Nephron progenitor cell (in vitro differentiated cells): Measurements from ENCODE around the gene KDM4B.
A peak's percentile ranks its signal among the peaks of the same experiment; 100 is the strongest.

Experiments used
- DNase-seq: peaks from one replicate; pipeline ENCODE4 v3.0.0; 2021
- H3K27ac Mint-ChIP-seq: 2 replicates; pipeline ENCODE4 v1.8.0; 2021; ENCODE audit warnings: mild to moderate bottlenecking, moderate library complexity, mixed read lengths
- H3K27me3 Mint-ChIP-seq: 2 replicates; pipeline ENCODE4 v1.8.0; 2021; ENCODE audit warnings: mild to moderate bottlenecking, low read depth, mixed read lengths; ENCODE audit not compliant: poor library complexity
- H3K36me3 Mint-ChIP-seq: 2 replicates; pipeline ENCODE4 v1.8.0; 2021; ENCODE audit warnings: low read depth, mixed read lengths
- H3K4me1 Mint-ChIP-seq: 2 replicates; pipeline ENCODE4 v1.8.0; 2021; ENCODE audit warnings: mixed read lengths
- H3K4me3 Mint-ChIP-seq: 2 replicates; pipeline ENCODE4 v1.8.0; 2021; ENCODE audit warnings: mild to moderate bottlenecking, moderate library complexity, mixed read lengths
- H3K9me3 Mint-ChIP-seq: 2 replicates; pipeline ENCODE4 v1.8.0; 2021; ENCODE audit warnings: mild to moderate bottlenecking, moderate library complexity, mixed read lengths
- TF ChIP-seq, protein P1 (sequence below): fragments of 200-600 bp; sonication (generic); IDR thresholded peaks from 2 replicates; pipeline ENCODE4 v1.5.0; 2021; ENCODE audit warnings: antibody characterized with exemption

KDM4B gene

DNA sequence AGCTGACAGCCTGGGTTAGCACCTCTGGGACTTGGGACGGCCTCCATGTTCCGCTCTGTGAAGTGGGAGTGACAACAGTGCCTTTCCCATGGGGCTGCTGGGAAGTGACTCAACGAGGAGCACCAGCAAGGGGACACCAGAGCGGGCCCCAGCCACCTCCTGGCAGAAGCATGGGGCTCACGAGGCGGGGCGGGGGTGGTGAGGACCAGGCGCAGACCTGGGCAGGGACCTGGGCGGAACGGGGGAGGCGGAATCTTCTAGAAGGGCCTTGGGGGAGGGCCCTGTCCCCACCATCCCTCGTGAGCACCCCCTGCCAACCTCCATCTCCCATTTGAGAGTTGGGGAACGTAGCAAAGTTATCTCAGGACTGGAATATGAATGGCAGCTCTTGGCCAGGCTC, 37.9 kb downstream of the KDM4B start:
- Mint-ChIP-seq H3K4me1 (peaks cover 25% of the 10 kb centered on the region), H3K27ac (no peak overlapping the region), H3K36me3 (peaks cover 56% of the 10 kb centered on the region)

DNA sequence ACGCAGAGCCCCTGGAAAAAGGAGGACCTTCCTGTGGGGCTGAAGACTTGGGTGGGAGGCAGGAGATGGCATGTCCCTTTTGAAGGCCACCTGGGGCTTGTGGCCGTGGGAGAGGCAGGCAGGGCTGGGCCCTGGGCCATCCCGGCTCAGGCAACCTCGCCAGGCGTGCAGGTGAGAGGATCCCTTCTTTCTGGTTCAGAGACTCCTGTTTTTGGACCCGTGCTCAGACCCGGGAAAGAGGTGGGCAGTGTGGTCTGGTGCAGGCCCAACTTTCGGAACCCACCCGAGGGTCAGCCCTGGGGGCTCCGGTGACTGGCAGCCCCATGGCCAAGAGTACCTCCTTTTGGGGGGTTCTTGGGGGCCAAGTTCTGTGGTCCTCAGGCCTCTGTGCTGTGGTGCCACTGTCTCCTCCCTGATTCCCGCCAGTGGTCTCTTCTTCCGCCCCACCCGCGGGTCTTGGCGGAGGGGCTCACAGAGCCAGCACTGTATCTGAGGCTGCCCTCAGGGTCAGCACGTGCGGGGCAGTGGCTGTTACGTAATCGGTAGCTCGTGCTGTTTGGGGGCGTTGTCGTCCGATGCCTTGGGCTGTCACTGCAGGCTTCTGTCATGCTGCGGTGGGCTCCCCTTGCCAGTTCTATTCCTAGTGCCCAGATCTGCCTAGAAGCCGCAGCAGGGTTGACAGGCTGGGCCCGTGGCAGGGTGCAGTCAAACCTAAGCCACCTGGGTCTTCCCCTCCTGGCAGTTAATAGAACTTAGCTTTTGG, 42.7 kb downstream of the KDM4B start:
- peaks cover 3% of the 10 kb centered on the region for H3K27me3 Mint-ChIP-seq
- H3K4me1 Mint-ChIP-seq, result peaks cover 31% of the 10 kb centered on the region
- no peak for DNase-seq
- TF ChIP-seq, protein P1, sequence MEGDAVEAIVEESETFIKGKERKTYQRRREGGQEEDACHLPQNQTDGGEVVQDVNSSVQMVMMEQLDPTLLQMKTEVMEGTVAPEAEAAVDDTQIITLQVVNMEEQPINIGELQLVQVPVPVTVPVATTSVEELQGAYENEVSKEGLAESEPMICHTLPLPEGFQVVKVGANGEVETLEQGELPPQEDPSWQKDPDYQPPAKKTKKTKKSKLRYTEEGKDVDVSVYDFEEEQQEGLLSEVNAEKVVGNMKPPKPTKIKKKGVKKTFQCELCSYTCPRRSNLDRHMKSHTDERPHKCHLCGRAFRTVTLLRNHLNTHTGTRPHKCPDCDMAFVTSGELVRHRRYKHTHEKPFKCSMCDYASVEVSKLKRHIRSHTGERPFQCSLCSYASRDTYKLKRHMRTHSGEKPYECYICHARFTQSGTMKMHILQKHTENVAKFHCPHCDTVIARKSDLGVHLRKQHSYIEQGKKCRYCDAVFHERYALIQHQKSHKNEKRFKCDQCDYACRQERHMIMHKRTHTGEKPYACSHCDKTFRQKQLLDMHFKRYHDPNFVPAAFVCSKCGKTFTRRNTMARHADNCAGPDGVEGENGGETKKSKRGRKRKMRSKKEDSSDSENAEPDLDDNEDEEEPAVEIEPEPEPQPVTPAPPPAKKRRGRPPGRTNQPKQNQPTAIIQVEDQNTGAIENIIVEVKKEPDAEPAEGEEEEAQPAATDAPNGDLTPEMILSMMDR, result no peak
- peaks cover 15% of the 10 kb centered on the region for H3K9me3 Mint-ChIP-seq
- H3K4me3 Mint-ChIP-seq, result no peak overlapping the region
- H3K27ac Mint-ChIP-seq, result peak overlapping the region; percentile 74
- peaks cover 44% of the 10 kb centered on the region for H3K36me3 Mint-ChIP-seq

More for the DNA sequence above, 37.9 kb downstream of the KDM4B start:
- H3K9me3 Mint-ChIP-seq, result peaks cover 19% of the 10 kb centered on the region
- H3K4me3 Mint-ChIP-seq, result no peak overlapping the region
- H3K27me3 Mint-ChIP-seq, result no peaks in the 10 kb centered on the region
- TF ChIP-seq, protein P1, result no peak
- no peak for DNase-seq

DNA sequence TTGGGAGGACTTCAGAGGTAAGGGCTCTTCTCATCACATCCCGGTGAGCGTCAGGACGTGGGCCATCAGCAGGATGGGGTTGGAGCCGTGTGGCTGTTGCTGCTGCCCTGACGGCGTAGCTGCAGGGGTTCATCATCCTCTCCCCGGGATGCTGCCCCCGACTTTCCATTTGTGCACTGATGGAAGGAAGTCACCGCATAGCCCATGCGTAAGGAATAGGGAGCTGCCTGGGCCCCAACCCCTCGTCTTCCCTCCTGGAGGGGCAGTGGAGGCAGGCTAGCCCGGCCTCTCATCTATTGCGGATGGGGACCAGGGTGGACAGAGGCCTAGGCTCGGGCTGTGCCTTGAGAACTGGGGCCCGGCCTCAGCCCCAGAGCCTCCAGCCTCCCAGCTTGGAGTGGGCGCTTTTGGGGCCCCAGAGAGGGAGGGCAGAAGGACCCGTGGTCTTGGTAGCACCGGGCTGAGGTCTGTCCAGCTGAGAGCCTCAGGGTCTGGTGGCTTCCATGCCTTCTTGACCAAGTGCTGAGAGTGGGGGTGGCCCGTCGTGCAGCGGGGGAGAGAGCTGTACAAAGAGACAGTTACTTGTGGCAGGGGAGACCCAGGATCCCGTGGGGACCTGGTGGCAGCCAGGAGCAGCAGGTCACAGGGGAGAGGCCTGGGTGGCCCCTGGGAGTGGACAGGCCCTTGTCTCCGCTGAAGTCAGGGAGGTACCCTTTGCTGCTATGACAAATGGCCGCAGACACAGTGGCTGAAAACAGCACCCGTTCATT, 44.0 kb downstream of the KDM4B start:
- H3K27ac Mint-ChIP-seq, result peak overlapping the region; percentile 93
- peaks cover 3% of the 10 kb centered on the region for H3K27me3 Mint-ChIP-seq
- H3K4me1 Mint-ChIP-seq, result peaks cover 31% of the 10 kb centered on the region
- H3K9me3 Mint-ChIP-seq, result peaks cover 7% of the 10 kb centered on the region
- DNase-seq, result no peak
- no peak overlapping the region for H3K4me3 Mint-ChIP-seq
- H3K36me3 Mint-ChIP-seq, result peaks cover 34% of the 10 kb centered on the region
- TF ChIP-seq, protein P1, result no peak

DNA sequence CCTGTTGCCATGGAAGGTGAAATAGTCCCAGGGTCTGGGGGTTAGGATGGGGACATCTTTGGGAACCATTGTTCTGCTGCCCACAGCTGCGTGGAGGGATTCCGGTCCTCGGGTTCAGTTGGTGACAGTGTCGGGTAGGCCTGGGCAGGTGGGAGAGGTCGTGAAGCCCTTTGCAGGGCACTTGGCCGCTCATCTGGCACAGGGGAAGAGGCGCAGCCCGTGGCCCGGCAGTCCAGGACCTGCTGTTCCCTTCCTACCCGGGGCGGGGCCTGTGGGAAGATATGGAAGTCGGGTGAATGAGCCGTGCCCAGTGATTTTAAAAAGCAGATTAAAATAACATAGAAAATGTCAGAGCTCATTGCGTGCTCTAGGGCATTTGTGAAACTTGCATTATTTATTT, 44.8 kb downstream of the KDM4B start:
- H3K9me3 Mint-ChIP-seq, result no peaks in the 10 kb centered on the region
- DNase-seq, result no peak
- TF ChIP-seq, protein P1, result no peak
- H3K4me1 Mint-ChIP-seq, result peaks cover 31% of the 10 kb centered on the region
- H3K27me3 Mint-ChIP-seq, result peaks cover 3% of the 10 kb centered on the region
- H3K27ac Mint-ChIP-seq, result peak overlapping the region; percentile 93
- peaks cover 27% of the 10 kb centered on the region for H3K36me3 Mint-ChIP-seq
- H3K4me3 Mint-ChIP-seq, result no peak overlapping the region

DNA sequence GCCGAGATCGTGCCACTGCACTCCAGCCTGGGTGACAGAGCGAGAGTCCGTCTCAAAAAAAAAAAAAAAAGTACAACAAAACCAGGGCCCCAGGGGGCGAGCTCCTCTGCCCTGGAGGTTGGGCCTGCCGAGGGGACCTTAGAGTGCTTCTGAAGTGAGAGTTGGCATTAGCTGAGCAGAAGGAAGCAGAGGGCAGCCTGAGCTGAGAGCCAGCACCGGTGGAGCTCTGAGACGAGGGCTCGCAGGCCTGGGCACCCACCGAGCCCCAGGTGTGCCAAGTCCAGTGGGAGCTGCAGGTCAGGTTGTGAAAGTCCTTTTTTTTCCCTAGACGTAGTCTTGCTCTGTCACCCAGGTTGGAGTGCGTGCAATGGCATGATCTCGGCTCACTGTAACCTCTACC, 46.0 kb downstream of the KDM4B start:
- peaks cover 31% of the 10 kb centered on the region for H3K4me1 Mint-ChIP-seq
- no peaks in the 10 kb centered on the region for H3K9me3 Mint-ChIP-seq
- TF ChIP-seq, protein P1, result no peak

More for the DNA sequence above, 46.0 kb downstream of the KDM4B start:
- Mint-ChIP-seq H3K27ac (no peak overlapping the region), H3K36me3 (peaks cover 18% of the 10 kb centered on the region), H3K4me3 (no peak overlapping the region), H3K27me3 (peaks cover 3% of the 10 kb centered on the region)
- DNase-seq, result no peak
